Thymus (tissue), 11 donors: ENCODE data around the gene CTDNEP1. TPM values are rescaled to one million over a fixed set of nuclear protein-coding genes. Genes with fewer than 3 reads are reported as not detected.

Experiments used
- DNase-seq, 9 donors: peaks; one replicate each; pipeline ENCODE4 v3.0.0-alpha.2; 2013; ENCODE audit warnings: low spot score in 9 of 9, low read depth in 6 of 9, missing footprints in 1 of 9
- H3K27ac ChIP-seq, 2 donors: one replicate each; pipeline ENCODE4 v1.5.1; 2013; ENCODE audit warnings: control low read depth in 1 of 2, low read depth in 1 of 2, low read length in 1 of 2, mild to moderate bottlenecking in 1 of 2, moderate library complexity in 1 of 2
- H3K27me3 ChIP-seq, 2 donors: one replicate each; pipeline ENCODE4 v1.5.1; 2013; ENCODE audit warnings: low read length in 1 of 2; ENCODE audit not compliant: control insufficient read depth in 2 of 2, insufficient read depth in 1 of 2
- H3K36me3 ChIP-seq, 2 donors: one replicate each; pipeline ENCODE4 v1.5.1; 2013; ENCODE audit warnings: low read length in 1 of 2, mild to moderate bottlenecking in 1 of 2, moderate library complexity in 1 of 2; ENCODE audit not compliant: control insufficient read depth in 2 of 2, insufficient read depth in 2 of 2
- H3K4me1 ChIP-seq, 2 donors: one replicate each; pipeline ENCODE4 v1.5.1; 2013; ENCODE audit warnings: low read length in 2 of 2; ENCODE audit not compliant: control insufficient read depth in 2 of 2, insufficient read depth in 2 of 2
- H3K4me3 ChIP-seq, 2 donors: one replicate each; pipeline ENCODE4 v1.5.1; 2013; ENCODE audit warnings: low read length in 2 of 2, control low read depth in 1 of 2, mild to moderate bottlenecking in 1 of 2
- H3K9me3 ChIP-seq, 2 donors: one replicate each; pipeline ENCODE4 v1.5.1; 2013; ENCODE audit warnings: low read length in 1 of 2, mild to moderate bottlenecking in 1 of 2; ENCODE audit not compliant: control insufficient read depth in 2 of 2, insufficient read depth in 1 of 2
- WGBS: extraction: QIAGEN DNeasy Blood & Tissue Kit; methylation state at CpG from one replicate; pipeline ENCODE4 v1.1.7; 2013; 5-methylcytosine and 5-hydroxymethylcytosine counted together
- polyA plus RNA-seq: library from polyadenylated mRNA; stranded (reverse); fragments of 200-250 nt; gene quantifications from one replicate; pipeline ENCODE4 v1.2.3, GENCODE V29; 2013
- total RNA-seq: library from RNA; stranded (reverse); fragments of 120-200 nt; gene quantifications from one replicate; pipeline ENCODE4 v1.2.4, GENCODE V29; 2013
- donor health status: healthy.

CTDNEP1 gene
- total and polyA plus RNA-seq, 2 donors = 19.5 to 79.7 TPM

- Histone ChIP-seq H3K27me3 (no peaks in the 10 kb centered on the region), H3K9me3 (no peaks in the 10 kb centered on the region), H3K4me3 (no peak overlapping the region), H3K27ac (no peak overlapping the region), H3K36me3 (peaks cover 49 to 60% of the 10 kb centered on the region in 2 donors), H3K4me1 (no peaks in the 10 kb centered on the region)
- 97% methylated on average over 12 of the region's 12 CpGs for WGBS
- DNase-seq = no peak
Observed at GRCh38 chr17:7195971-7196370, 55.6 kb downstream of the CTDNEP1 start.

Other genes starting within 250 kb of the CTDNEP1 start
Only the 30 nearest of the 35 such genes appear.
- gene SLC16A13, start 215.7 kb downstream of the CTDNEP1 start, total RNA-seq = 0.42 TPM
- gene SLC16A13, start 215.7 kb downstream of the CTDNEP1 start, polyA plus RNA-seq = 2.5 TPM
- 0.52 TPM for gene SLC16A11, start 207.6 kb downstream of the CTDNEP1 start, total RNA-seq
- gene SLC16A11, start 207.6 kb downstream of the CTDNEP1 start, polyA plus RNA-seq = 7.4 TPM
- gene CLEC10A, start 171.5 kb downstream of the CTDNEP1 start, total RNA-seq = 8.6 TPM
- gene CLEC10A, start 171.5 kb downstream of the CTDNEP1 start, polyA plus RNA-seq = 11.2 TPM
- 0.85 TPM for gene ASGR2, start 136.9 kb downstream of the CTDNEP1 start, total RNA-seq
- 4.7 TPM for gene ASGR2, start 136.9 kb downstream of the CTDNEP1 start, polyA plus RNA-seq
- gene ASGR1, start 72.4 kb downstream of the CTDNEP1 start, total RNA-seq = 0.90 TPM
- gene ASGR1, start 72.4 kb downstream of the CTDNEP1 start, polyA plus RNA-seq = 3.3 TPM
- 8.5 TPM for gene DLG4, start 31.9 kb downstream of the CTDNEP1 start, total RNA-seq
- 15.1 TPM for gene DLG4, start 31.9 kb downstream of the CTDNEP1 start, polyA plus RNA-seq
- 221 TPM for gene ACADVL, start 31.8 kb downstream of the CTDNEP1 start, total RNA-seq
- 990 TPM for gene ACADVL, start 31.8 kb downstream of the CTDNEP1 start, polyA plus RNA-seq
- gene DVL2, start 17.2 kb downstream of the CTDNEP1 start, total RNA-seq = 21.8 TPM
- gene DVL2, start 17.2 kb downstream of the CTDNEP1 start, polyA plus RNA-seq = 26.6 TPM
- gene PHF23, start 12.3 kb downstream of the CTDNEP1 start, total RNA-seq = 51.6 TPM
- gene PHF23, start 12.3 kb downstream of the CTDNEP1 start, polyA plus RNA-seq = 47.5 TPM
- 245 TPM for gene GABARAP, start 9.3 kb downstream of the CTDNEP1 start, total RNA-seq
- gene GABARAP, start 9.3 kb downstream of the CTDNEP1 start, polyA plus RNA-seq = 846 TPM
- 50.7 TPM for gene ELP5, start 481 bp upstream of the CTDNEP1 start, total RNA-seq
- gene ELP5, start 481 bp upstream of the CTDNEP1 start, polyA plus RNA-seq = 35.9 TPM
- gene CLDN7, start 10.7 kb upstream of the CTDNEP1 start, total RNA-seq = 6.3 TPM
- gene CLDN7, start 10.7 kb upstream of the CTDNEP1 start, polyA plus RNA-seq = 34.9 TPM
- 0.19 TPM for gene SLC2A4, start 30.0 kb upstream of the CTDNEP1 start, total RNA-seq
- gene SLC2A4, start 30.0 kb upstream of the CTDNEP1 start, polyA plus RNA-seq = 1.2 TPM
- gene YBX2, start 42.9 kb upstream of the CTDNEP1 start, total RNA-seq = 0.66 TPM
- 0.48 TPM for gene YBX2, start 42.9 kb upstream of the CTDNEP1 start, polyA plus RNA-seq
- 305 TPM for gene EIF5A, start 55.9 kb upstream of the CTDNEP1 start, total RNA-seq
- gene EIF5A, start 55.9 kb upstream of the CTDNEP1 start, polyA plus RNA-seq = 324 TPM
- 49.2 TPM for gene GPS2, start 63.6 kb upstream of the CTDNEP1 start, total RNA-seq
- gene GPS2, start 63.6 kb upstream of the CTDNEP1 start, polyA plus RNA-seq = 71.3 TPM
- 12.3 TPM for gene NEURL4, start 77.6 kb upstream of the CTDNEP1 start, total RNA-seq
- gene NEURL4, start 77.6 kb upstream of the CTDNEP1 start, polyA plus RNA-seq = 39.6 TPM
- 167 TPM for gene ACAP1, start 84.8 kb upstream of the CTDNEP1 start, total RNA-seq
- 364 TPM for gene ACAP1, start 84.8 kb upstream of the CTDNEP1 start, polyA plus RNA-seq
- 3.0 TPM for gene KCTD11, start 100.4 kb upstream of the CTDNEP1 start, total RNA-seq
- 9.9 TPM for gene KCTD11, start 100.4 kb upstream of the CTDNEP1 start, polyA plus RNA-seq
- gene TMEM95, start 103.4 kb upstream of the CTDNEP1 start, total RNA-seq = not detected
- gene TMEM95, start 103.4 kb upstream of the CTDNEP1 start, polyA plus RNA-seq = 0.05 TPM
- 1.8 TPM for gene TNK1, start 129.4 kb upstream of the CTDNEP1 start, total RNA-seq
- 7.2 TPM for gene TNK1, start 129.4 kb upstream of the CTDNEP1 start, polyA plus RNA-seq
- 9.3 TPM for gene PLSCR3, start 142.8 kb upstream of the CTDNEP1 start, total RNA-seq
- gene PLSCR3, start 142.8 kb upstream of the CTDNEP1 start, polyA plus RNA-seq = 32.7 TPM
- gene TMEM256, start 152.4 kb upstream of the CTDNEP1 start, total RNA-seq = 109 TPM
- gene TMEM256, start 152.4 kb upstream of the CTDNEP1 start, polyA plus RNA-seq = 152 TPM
- gene NLGN2, start 156.1 kb upstream of the CTDNEP1 start, total RNA-seq = 0.38 TPM
- 5.6 TPM for gene NLGN2, start 156.1 kb upstream of the CTDNEP1 start, polyA plus RNA-seq
- not detected for gene SPEM1, start 168.6 kb upstream of the CTDNEP1 start, total RNA-seq
- not detected for gene SPEM1, start 168.6 kb upstream of the CTDNEP1 start, polyA plus RNA-seq
- gene SPEM2, start 173.9 kb upstream of the CTDNEP1 start, total RNA-seq = not detected
- 0.02 TPM for gene SPEM2, start 173.9 kb upstream of the CTDNEP1 start, polyA plus RNA-seq
- gene SPEM3, start 177.1 kb upstream of the CTDNEP1 start, total RNA-seq = not detected
- gene SPEM3, start 177.1 kb upstream of the CTDNEP1 start, polyA plus RNA-seq = not detected
- 6.8 TPM for gene TMEM102, start 183.7 kb upstream of the CTDNEP1 start, total RNA-seq
- gene TMEM102, start 183.7 kb upstream of the CTDNEP1 start, polyA plus RNA-seq = 5.1 TPM
- gene FGF11, start 187.8 kb upstream of the CTDNEP1 start, total RNA-seq = 5.8 TPM
- gene FGF11, start 187.8 kb upstream of the CTDNEP1 start, polyA plus RNA-seq = 5.5 TPM
- 12.9 TPM for gene CHRNB1, start 193.3 kb upstream of the CTDNEP1 start, total RNA-seq
- 18.5 TPM for gene CHRNB1, start 193.3 kb upstream of the CTDNEP1 start, polyA plus RNA-seq